ENCODE measurements around the gene HBD. TPM values are rescaled to one million over a fixed set of nuclear protein-coding genes. Genes with fewer than 3 reads are reported as not detected.

The HBD gene
- polyA plus RNA-seq, 1 experiment, result 42.2 TPM

DNA sequence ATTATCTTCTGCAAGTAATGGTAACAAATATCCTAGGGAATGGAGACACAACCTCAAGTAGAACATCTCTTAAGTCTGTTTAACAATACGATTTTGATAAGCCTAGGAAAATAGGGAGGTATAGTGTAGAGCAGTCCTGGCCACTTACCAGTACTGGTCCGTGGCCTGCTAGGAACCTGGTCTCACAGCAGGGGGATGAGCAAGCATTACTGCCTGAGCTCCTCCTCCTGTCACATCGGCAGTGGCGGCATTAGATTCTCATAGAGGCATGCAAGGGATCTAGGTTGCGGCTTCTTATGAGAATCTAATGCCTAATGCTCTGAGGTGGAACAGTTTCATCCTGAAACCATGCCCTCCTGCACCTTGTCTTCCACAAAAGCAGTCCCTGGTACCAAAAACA is 38.2 kb downstream of the HBD start:
- Histone ChIP-seq H3K27me3 (ENCODE audit: control insufficient read depth, insufficient read depth, low read length) (no peaks in the 10 kb centered on the region), H3K4me3 (ENCODE audit: low read depth, low read length) (no peak overlapping the region), H3K9me3 (ENCODE audit: control insufficient read depth, insufficient read depth, low read length) (no peaks in the 10 kb centered on the region), H3K27ac (ENCODE audit: low read depth, low read length) (no peak overlapping the region)
- TF ChIP-seq, protein P1, sequence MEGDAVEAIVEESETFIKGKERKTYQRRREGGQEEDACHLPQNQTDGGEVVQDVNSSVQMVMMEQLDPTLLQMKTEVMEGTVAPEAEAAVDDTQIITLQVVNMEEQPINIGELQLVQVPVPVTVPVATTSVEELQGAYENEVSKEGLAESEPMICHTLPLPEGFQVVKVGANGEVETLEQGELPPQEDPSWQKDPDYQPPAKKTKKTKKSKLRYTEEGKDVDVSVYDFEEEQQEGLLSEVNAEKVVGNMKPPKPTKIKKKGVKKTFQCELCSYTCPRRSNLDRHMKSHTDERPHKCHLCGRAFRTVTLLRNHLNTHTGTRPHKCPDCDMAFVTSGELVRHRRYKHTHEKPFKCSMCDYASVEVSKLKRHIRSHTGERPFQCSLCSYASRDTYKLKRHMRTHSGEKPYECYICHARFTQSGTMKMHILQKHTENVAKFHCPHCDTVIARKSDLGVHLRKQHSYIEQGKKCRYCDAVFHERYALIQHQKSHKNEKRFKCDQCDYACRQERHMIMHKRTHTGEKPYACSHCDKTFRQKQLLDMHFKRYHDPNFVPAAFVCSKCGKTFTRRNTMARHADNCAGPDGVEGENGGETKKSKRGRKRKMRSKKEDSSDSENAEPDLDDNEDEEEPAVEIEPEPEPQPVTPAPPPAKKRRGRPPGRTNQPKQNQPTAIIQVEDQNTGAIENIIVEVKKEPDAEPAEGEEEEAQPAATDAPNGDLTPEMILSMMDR (IDR thresholded peaks at IDR 0.05; ENCODE audit: low read depth, low read length), result no peak
- DNase-seq (ENCODE audit: low read depth, low spot score), result no peak
- POLR2A ChIA-PET, result no interaction called here
- CTCF ChIA-PET, result no interaction called here

DNA sequence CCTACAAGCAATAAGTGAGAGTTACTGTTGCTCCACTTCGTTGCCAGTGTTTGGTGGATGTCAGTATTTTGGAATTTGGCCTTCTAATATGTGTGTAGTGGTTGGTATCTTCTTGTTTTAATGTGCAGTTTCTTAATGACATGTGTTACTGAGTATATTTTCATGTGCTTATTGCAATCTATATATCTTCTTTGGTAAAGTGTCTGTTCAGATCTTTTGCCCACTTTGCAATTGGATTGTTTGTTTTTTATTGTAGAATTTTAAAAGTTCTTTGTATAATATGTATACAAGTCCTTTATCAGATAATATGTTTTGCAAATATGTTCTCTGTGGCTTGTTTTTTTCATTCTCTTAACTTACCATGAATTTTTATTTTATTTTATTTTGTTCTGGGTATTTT is 41.5 kb downstream of the HBD start:
- CTCF ChIA-PET, result no interaction called here
- no peaks in the 10 kb centered on the region for H3K27me3 ChIP-seq (ENCODE audit: control insufficient read depth, insufficient read depth, low read length)
- no peak overlapping the region for H3K27ac ChIP-seq (ENCODE audit: low read depth, low read length)
- no peak for DNase-seq (ENCODE audit: low read depth, low spot score)
- H3K9me3 ChIP-seq (ENCODE audit: control insufficient read depth, insufficient read depth, low read length), result no peaks in the 10 kb centered on the region
- no peak overlapping the region for H3K4me3 ChIP-seq (ENCODE audit: low read depth, low read length)
- POLR2A ChIA-PET, result no interaction called here
- TF ChIP-seq, protein P1 (IDR thresholded peaks at IDR 0.05; ENCODE audit: low read depth, low read length), result no peak

DNA sequence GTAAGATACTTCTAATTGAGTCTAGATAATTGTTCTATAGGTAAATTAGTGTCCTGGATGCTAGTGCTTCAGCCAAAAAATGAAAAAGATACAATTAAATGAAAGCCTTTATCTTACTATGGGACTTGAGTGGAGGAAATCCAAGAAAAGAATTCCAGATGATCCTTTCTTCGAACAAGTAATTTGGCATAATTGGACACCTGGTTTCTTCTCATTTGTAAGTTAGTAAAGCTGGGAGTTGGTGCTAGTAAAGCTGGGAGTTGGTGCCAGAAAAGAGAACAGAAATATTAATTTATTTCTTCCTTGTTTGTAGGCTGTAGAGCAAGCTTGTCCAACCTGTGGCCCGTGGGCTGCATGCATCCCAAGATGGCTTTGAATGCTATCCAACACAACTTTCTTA is 46.1 kb downstream of the HBD start:
- ChIA-PET POLR2A (no interaction called here), CTCF (no interaction called here)
- Histone ChIP-seq H3K27ac (ENCODE audit: low read depth, low read length) (no peak overlapping the region), H3K4me3 (ENCODE audit: low read depth, low read length) (no peak overlapping the region), H3K9me3 (ENCODE audit: control insufficient read depth, insufficient read depth, low read length) (no peaks in the 10 kb centered on the region), H3K27me3 (ENCODE audit: control insufficient read depth, insufficient read depth, low read length) (peaks cover 2% of the 10 kb centered on the region)
- TF ChIP-seq, protein P1 (IDR thresholded peaks at IDR 0.05; ENCODE audit: low read depth, low read length), result no peak
- DNase-seq (ENCODE audit: low read depth, low spot score), result no peak

Other genes with a start within 250 kb of the HBD start
- not detected in 2 replicates for gene OR51L1, start 239.6 kb downstream of the HBD start, polyA plus RNA-seq (2011; rRNA removed)
- gene OR52J3, start 188.0 kb downstream of the HBD start, polyA plus RNA-seq (2011; rRNA removed), result not detected in 2 replicates
- gene OR52E2, start 174.9 kb downstream of the HBD start, polyA plus RNA-seq (2011; rRNA removed), result not detected in 2 replicates
- gene OR52E1, start 164.9 kb downstream of the HBD start, polyA plus RNA-seq (2011; rRNA removed), result not detected in 2 replicates
- not detected in 2 replicates for gene OR52A5, start 96.1 kb downstream of the HBD start, polyA plus RNA-seq (2011; rRNA removed)
- not detected in 2 replicates for gene OR52A1, start 79.7 kb downstream of the HBD start, polyA plus RNA-seq (2011; rRNA removed)
- not detected in 2 replicates for gene OR51V1, start 33.8 kb downstream of the HBD start, polyA plus RNA-seq (2011; rRNA removed)
- gene HBB, start 7.4 kb downstream of the HBD start, polyA plus RNA-seq (2011; rRNA removed), result 0.22 and 0.26 TPM in 2 replicates
- gene HBG1, start 15.4 kb upstream of the HBD start, polyA plus RNA-seq (2011; rRNA removed), result 0.41 and 0.45 TPM in 2 replicates
- 2.0 and 2.2 TPM in 2 replicates for gene HBG2, start 20.3 kb upstream of the HBD start, polyA plus RNA-seq (2011; rRNA removed)
- gene HBE1, start 35.5 kb upstream of the HBD start, polyA plus RNA-seq (2011; rRNA removed), result 8.3 TPM in 2 replicates
- 0.67 and 0.82 TPM in 2 replicates for gene OR51B4, start 67.5 kb upstream of the HBD start, polyA plus RNA-seq (2011; rRNA removed)
- not detected in 2 replicates for gene OR51B2, start 89.8 kb upstream of the HBD start, polyA plus RNA-seq (2011; rRNA removed)
- gene OR51B5, start 109.0 kb upstream of the HBD start, polyA plus RNA-seq (2011; rRNA removed), result 0.56 and 0.84 TPM in 2 replicates
- not detected in 2 replicates for gene OR51B6, start 117.0 kb upstream of the HBD start, polyA plus RNA-seq (2011; rRNA removed)
- 0.06 and 0.12 TPM in 2 replicates for gene OR51M1, start 149.3 kb upstream of the HBD start, polyA plus RNA-seq (2011; rRNA removed)
- not detected in 2 replicates for gene OR51Q1, start 187.6 kb upstream of the HBD start, polyA plus RNA-seq (2011; rRNA removed)
- not detected in 2 replicates for gene OR51I1, start 207.0 kb upstream of the HBD start, polyA plus RNA-seq (2011; rRNA removed)
- not detected in 2 replicates for gene OR51I2, start 214.8 kb upstream of the HBD start, polyA plus RNA-seq (2011; rRNA removed)

Data from AG04450 (cell line).